Measurements from ENCODE around the gene HINFP.
A peak's percentile ranks its signal among the peaks of the same experiment; 100 is the strongest.
"Not testable (repeated sequence)": the region's sequence is repeated elsewhere in the genome, so short reads cannot be mapped to it uniquely, and the experiment has no call there.

Gene HINFP

DNA sequence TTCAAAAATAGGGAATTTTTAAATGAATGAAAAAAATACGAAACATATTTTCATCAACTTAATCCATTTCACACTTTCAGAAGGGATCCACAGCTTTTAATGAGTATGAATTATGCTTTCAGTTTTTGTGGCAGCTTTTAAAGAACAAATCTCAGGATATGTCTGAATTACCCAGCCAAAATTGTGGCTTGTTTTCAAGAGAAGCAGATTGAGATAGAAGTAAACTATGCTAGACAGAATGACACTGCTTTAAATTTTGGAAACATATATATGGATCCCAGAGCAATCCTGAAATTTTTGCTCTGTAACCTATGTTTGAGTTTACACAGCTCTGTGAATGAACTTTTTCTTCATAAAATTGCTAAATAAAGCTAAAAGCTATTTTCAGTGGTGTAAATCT lies 2.4 kb upstream of the HINFP start:
- DNase-seq = no peak

- DNase-seq = peak; percentile 68 to 71
Measured at GRCh38 chr11:119120639-119121007, 757 bp upstream of the HINFP start.

DNA sequence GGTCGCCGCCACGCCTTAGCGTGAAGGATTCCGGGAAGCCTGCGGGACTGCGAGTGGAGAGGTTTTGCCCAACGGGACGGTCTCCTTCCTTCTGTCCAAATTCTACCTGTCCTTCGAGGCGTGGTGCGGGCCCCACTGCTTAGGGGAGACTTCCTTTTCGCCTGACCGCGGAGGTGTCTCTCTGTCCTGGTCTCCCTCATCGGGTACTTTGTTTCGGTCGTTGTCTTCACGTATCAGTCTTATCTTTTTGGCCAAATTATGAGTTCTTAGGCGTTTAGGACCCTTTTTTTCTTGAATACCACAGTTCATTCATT lies 388 bp downstream of the HINFP start:
- no peak for DNase-seq

GRCh38 chr11:119125821-119126220 lies 4.4 kb downstream of the HINFP start:
- no peak for DNase-seq

DNA sequence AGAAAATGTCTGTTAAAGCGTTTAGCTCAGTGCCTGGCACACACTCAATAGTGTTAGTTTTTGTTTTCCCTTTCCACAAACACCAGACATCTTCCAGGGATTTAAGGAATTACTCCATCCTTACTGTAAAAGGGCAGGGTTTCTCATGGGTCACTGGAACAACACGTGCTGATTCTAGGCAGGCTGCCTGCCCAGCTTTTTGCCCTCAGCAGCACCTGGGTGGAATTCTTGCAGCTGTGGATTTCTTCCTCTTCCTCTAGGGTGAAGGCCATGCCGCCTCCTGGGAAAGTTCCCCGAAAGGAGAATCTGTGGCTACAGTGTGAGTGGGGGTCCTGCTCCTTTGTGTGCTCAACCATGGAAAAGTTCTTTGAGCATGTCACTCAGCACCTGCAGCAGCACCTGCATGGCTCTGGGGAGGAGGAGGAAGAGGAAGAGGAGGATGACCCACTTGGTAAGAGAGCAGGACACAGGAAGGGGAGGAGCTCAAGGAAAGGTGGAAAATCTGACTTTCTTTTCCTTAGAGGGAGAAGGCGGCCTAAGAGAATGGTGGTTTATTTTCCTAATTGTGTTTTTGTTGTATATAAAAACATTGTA lies 5.4 kb downstream of the HINFP start:
- DNase-seq = no peak

DNA sequence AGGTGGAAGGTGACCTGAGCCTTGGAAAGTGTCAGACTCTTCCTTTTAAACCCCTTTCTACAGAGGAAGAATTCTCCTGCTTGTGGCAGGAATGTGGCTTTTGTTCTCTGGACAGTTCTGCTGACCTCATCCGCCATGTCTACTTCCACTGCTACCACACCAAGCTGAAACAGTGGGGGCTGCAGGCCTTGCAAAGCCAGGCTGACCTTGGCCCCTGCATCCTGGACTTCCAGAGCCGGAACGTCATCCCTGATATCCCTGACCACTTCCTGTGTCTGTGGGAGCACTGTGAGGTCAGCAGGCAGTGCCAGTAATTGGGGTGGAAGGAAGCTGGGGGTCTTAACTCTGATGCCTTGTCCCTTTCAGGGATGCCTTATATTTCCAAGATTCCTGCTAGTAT lies 9.3 kb downstream of the HINFP start:
- no peak for DNase-seq

- peak in 1 of 2 experiments; percentile 53 for DNase-seq
Measured at GRCh38 chr11:119134389-119134978, 13.1 kb downstream of the HINFP start.

DNA sequence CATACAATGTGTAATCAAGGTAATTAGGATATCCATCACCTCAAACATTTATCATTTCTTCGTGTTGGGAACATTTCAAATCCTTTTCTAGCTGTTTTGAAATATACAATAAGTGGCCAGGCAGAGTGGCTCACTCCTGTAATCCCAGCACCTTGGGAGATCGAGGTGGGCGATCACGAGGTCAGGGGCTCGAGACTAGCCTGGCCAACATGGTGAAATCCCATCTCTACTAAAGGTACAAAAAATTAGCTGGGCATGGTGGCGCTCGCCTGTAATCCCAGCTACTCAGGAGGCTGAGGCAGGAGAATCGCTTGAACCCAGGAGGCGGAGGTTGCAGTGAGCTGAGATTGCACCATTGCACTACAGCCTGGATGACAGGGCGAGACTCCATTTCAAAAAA lies 17.9 kb downstream of the HINFP start:
- not testable (repeated sequence) for DNase-seq

GRCh38 chr11:119144825-119145486 lies 23.6 kb downstream of the HINFP start:
- peak; percentile 83 to 94 for DNase-seq

DNA sequence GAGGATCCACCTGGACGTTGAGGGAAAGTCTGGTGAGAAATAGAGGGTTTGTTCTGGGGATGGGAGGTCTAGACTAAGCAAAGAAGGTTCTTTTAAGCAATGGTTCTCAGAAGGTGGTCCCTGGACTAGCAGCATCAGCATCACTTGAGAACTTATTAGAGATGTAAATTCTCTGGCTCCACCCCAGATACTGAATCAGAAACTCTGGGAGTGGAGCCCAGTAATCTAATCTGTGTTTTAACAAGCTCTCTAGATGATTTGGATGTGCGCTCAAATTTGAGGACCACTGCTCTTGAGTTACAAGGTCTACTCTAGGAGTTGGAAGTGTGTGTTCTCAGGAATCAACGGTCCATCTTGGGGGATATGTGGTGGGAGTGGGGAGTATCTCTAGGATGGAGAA lies 24.2 kb downstream of the HINFP start:
- no peak for DNase-seq

GRCh38 chr11:119147604-119148333 lies 26.4 kb downstream of the HINFP start:
- peak in 1 of 2 experiments; percentile 64 for DNase-seq

GRCh38 chr11:119148720-119149017 lies 27.3 kb downstream of the HINFP start:
- DNase-seq = no peak

DNA sequence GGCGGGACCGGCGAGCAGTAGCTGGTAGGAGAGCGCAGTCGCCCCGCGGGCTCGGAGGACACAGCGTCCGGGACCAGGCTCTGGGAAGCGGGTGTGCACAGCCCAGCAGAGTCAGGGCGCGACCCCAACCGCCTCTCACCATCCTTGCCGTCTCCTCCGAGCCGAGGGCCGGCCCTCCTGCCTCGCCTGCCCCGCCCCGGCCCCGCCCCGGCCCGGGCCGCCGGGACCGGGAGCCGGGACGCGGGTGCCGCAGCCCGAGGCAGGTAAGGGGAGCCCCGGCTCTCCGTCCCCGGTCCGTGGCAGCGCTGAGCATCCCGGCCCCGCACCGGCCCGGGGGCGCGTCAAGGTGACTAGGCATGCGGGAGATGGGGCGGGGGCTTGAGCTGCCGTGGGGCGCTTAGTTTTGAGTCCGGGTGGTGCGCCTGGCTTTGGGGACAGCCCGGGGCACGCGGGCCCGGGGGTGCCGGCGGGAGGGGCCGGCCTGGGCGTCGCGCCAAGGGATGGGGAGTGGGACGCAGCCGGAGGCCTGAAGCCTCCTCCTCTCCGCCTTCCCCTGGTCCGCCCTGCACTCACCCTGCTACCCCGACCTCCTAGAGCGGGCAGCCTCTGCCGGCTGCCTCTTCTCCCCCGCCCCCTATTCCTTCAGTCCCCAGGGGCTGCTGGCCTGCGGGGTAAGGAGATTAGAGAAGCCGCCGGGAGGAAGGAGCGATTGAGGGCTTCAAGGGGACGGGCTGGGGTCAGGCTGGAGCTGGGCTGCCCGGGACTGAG lies 27.8 kb downstream of the HINFP start, which contains the start of gene ABCG4:
Gene ABCG4 (plus strand): TSS at position 35 of the 768 bp plus-strand sequence. CDS start 914 bp downstream, outside the sequence.
- DNase-seq = peak in 1 of 2 experiments; percentile 85

DNA sequence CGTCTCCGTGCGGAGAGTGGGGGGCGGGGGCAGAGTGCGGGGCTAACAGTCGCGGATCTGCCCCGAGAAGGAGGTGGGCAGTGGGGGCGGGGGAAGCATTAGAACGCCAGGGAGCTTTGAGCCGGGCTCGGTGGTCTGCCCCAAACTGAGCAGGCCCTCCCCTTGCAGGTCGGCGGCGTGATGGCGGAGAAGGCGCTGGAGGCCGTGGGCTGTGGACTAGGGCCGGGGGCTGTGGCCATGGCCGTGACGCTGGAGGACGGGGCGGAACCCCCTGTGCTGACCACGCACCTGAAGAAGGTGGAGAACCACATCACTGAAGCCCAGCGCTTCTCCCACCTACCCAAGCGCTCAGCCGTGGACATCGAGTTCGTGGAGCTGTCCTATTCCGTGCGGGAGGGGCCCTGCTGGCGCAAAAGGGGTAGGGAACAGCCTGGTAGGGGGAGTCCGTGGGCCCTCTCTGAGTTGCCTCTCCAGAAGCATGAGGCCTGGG lies 28.5 kb downstream of the HINFP start:
- DNase-seq = no peak

DNA sequence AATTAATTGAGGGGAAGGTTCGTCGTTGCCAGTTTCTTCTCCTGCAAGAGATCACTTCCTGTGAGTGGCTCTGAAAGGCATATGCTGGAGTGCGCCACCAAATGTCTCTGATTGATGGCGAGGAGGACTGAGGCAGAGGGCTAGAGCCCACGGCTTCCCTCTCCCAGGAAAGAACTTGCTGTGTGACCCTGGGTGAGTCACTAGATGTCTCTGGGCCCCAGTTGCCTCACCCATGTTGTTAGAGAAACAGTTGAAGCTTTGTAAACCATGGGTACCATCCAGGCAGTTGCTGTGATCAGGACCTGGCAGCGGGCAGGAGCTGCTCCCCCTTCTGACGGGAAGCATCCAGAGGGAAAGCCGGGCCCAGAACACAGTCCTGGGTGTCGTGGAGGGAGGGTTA lies 30.7 kb downstream of the HINFP start:
- DNase-seq = no peak

DNA sequence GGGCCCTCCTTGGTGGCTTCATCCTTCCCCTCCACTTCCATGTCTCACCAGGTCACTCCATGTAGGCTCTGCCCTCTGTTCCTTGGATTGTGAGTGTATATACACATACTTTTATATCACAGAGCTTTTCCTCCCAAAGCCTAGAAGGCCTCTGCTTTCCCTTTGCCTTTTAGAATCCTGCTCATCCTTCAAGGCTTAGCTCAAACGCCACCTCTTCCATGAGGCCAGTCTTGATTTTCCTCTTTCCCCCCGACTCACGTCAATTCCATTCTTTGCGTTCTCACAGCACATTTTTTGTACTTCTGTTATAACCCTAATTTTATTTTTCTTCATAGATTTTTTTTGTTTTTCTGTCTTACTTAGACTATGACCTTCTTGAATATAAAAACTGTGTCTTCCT lies 31.2 kb downstream of the HINFP start:
- no peak for DNase-seq

- peak in 1 of 2 experiments; percentile 33 for DNase-seq
Measured at GRCh38 chr11:119153049-119153818, 31.9 kb downstream of the HINFP start.

DNA sequence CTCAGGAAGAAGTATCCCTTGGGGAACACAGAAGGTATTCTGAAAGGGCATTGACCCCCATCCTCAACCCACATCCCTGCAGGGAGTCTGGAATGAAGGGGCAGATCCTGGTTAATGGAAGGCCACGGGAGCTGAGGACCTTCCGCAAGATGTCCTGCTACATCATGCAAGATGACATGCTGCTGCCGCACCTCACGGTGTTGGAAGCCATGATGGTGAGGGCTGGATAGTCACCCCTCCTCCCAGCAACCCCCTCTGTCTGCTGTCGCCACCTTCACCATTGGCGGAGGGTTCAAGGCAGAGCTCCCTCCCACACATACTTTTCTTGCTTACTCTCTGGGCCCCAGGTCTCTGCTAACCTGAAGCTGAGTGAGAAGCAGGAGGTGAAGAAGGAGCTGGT lies 32.8 kb downstream of the HINFP start:
- no peak for DNase-seq

- no peak for DNase-seq
Measured at GRCh38 chr11:119155733-119156492, 34.5 kb downstream of the HINFP start.

- DNase-seq = no peak
Measured at GRCh38 chr11:119156496-119156895, 35.1 kb downstream of the HINFP start.

GRCh38 chr11:119157063-119157462 lies 35.7 kb downstream of the HINFP start:
- no peak for DNase-seq

DNA sequence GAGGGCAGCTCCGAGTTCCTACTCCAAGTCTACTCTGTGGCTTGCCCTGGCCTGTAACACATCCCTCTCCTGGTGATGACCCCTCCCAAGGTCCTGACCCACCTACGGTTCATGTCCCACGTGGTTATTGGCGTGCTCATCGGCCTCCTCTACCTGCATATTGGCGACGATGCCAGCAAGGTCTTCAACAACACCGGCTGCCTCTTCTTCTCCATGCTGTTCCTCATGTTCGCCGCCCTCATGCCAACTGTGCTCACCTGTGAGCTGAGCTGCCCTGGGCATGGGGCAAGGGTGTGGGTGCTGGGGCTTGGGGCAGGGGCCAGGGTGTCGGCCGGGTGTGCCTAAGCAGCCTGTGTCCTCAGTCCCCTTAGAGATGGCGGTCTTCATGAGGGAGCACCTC lies 37.1 kb downstream of the HINFP start:
- DNase-seq = no peak

Data from NCI-H526 (cell line).